Mesothelial cell of epicardium (in vitro differentiated cells): ENCODE results near the gene FYCO1. TPM values are rescaled to one million over a fixed set of nuclear protein-coding genes. Genes with fewer than 3 reads are reported as not detected.

Experiments
- DNase-seq, 2 experiments: peaks; one replicate each; pipeline ENCODE4 v3.0.0; 2021; ENCODE audit warnings: low spot score in 2 of 2; ENCODE audit not compliant: unreplicated experiment in 2 of 2
- H3K27ac Mint-ChIP-seq: 2 replicates; pipeline ENCODE4 v1.8.0; 2021; ENCODE audit warnings: mixed read lengths
- H3K27me3 Mint-ChIP-seq: 2 replicates; pipeline ENCODE4 v1.8.0; 2021; ENCODE audit warnings: low read depth, mixed read lengths
- H3K36me3 Mint-ChIP-seq: 2 replicates; pipeline ENCODE4 v1.8.0; 2021; ENCODE audit warnings: mixed read lengths
- H3K4me1 Mint-ChIP-seq: 2 replicates; pipeline ENCODE4 v1.8.0; 2021; ENCODE audit warnings: mixed read lengths
- H3K4me3 Mint-ChIP-seq: 2 replicates; pipeline ENCODE4 v1.8.0; 2021; ENCODE audit warnings: mild to moderate bottlenecking, moderate library complexity, mixed read lengths
- H3K9me3 Mint-ChIP-seq: 2 replicates; pipeline ENCODE4 v1.8.0; 2021; ENCODE audit warnings: mixed read lengths
- total RNA-seq: library from RNA; stranded (reverse); gene quantifications from 3 replicates; pipeline ENCODE4 v1.2.1, GENCODE V29; 2021
- TF ChIP-seq, protein P1 (sequence below): fragments of 200-600 bp; sonication (generic); IDR thresholded peaks from one replicate; pipeline ENCODE4 v1.5.0; 2021; ENCODE audit warnings: antibody characterized with exemption; ENCODE audit not compliant: unreplicated experiment

The FYCO1 gene
- total RNA-seq, 1 donor from 2014 or later = 23.1 TPM

DNA sequence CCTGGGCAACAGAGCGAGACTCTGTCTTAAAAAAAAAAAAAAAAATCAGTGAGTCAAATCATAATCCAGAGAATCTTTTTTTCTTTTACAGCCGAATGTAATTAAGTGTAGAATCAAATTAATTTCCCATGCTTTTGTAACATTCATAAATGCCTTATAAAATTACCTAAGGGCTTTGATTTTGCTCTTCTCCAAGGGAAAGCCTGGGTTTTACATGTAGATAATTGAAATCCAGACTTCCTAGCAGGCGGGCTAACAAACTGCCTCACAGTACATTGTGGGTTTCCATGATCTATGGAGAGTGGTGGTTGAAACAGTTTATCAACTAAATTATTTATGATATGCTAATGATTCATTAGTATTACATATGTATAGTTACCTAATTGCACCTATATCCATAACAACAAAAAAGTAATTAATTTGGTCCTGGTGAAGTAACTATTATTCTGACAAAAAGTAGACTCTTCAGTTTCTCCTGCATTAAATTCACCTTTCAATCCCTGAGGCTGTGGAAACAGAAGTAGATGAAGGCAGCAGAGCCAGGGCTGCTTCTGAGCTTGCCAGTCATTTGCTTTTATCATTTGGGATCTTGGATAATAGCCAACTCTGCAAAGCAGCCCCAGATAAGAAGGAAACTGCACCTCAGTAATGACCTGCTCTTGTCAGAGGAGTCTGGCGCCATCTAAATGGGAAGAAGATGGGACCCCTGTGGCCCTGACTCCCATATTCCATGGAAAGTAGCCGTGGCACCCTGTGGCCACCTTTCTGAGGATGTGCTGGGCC, 99.7 kb downstream of the FYCO1 start:
- Mint-ChIP-seq H3K9me3 (no peaks in the 10 kb centered on the region), H3K27me3 (no peaks in the 10 kb centered on the region), H3K4me1 (peaks cover 40% of the 10 kb centered on the region), H3K4me3 (no peak overlapping the region), H3K36me3 (no peaks in the 10 kb centered on the region), H3K27ac (peak overlapping the region; percentile 26)
- TF ChIP-seq, protein P1, sequence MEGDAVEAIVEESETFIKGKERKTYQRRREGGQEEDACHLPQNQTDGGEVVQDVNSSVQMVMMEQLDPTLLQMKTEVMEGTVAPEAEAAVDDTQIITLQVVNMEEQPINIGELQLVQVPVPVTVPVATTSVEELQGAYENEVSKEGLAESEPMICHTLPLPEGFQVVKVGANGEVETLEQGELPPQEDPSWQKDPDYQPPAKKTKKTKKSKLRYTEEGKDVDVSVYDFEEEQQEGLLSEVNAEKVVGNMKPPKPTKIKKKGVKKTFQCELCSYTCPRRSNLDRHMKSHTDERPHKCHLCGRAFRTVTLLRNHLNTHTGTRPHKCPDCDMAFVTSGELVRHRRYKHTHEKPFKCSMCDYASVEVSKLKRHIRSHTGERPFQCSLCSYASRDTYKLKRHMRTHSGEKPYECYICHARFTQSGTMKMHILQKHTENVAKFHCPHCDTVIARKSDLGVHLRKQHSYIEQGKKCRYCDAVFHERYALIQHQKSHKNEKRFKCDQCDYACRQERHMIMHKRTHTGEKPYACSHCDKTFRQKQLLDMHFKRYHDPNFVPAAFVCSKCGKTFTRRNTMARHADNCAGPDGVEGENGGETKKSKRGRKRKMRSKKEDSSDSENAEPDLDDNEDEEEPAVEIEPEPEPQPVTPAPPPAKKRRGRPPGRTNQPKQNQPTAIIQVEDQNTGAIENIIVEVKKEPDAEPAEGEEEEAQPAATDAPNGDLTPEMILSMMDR = no peak
- no peak for DNase-seq

DNA sequence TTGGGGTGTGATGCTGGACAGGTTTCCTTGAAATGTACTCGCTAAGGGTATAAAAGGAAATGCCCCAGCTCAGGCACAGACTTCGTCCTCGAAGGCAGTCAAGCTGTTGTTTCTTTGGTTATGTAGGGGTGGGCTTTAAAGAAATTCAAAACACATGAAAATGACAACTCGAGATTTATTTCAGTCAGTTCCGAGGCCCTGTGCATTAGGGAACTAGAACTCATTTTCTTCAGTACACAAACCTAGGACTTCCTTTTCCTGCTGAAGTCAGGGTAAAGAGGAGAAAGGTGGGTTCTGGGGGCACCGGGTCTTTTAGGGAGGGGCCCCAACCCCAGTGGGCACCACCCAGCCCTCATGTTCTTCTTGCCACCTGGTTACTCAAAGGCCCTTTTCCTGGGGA, 101.6 kb downstream of the FYCO1 start:
- Mint-ChIP-seq H3K36me3 (no peaks in the 10 kb centered on the region), H3K27me3 (no peaks in the 10 kb centered on the region), H3K4me3 (no peak overlapping the region), H3K27ac (no peak overlapping the region), H3K9me3 (no peaks in the 10 kb centered on the region), H3K4me1 (peaks cover 46% of the 10 kb centered on the region)
- no peak for DNase-seq
- TF ChIP-seq, protein P1 = no peak

DNA sequence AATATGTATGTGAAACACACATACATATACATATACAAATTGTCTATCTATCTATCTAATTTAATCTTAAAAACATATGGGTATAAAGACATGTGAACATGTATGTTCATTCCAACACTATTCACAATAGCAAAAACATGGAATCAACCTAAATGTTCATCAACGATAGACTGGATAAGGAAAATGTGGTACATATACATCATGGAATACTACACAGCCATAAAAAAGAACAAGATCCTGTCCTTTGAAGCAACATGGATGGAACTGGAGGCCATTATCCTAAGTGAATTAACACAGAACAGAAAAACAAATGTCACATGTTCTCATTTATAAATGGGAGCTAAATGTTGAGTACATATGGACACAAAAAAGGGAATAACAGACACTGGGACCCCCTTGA, 103.5 kb downstream of the FYCO1 start:
- no peak overlapping the region for H3K4me3 Mint-ChIP-seq
- H3K9me3 Mint-ChIP-seq = no peaks in the 10 kb centered on the region
- TF ChIP-seq, protein P1 = no peak
- DNase-seq = no peak
- H3K27ac Mint-ChIP-seq = no peak overlapping the region
- H3K4me1 Mint-ChIP-seq = peaks cover 42% of the 10 kb centered on the region
- H3K27me3 Mint-ChIP-seq = no peaks in the 10 kb centered on the region
- H3K36me3 Mint-ChIP-seq = no peaks in the 10 kb centered on the region

DNA sequence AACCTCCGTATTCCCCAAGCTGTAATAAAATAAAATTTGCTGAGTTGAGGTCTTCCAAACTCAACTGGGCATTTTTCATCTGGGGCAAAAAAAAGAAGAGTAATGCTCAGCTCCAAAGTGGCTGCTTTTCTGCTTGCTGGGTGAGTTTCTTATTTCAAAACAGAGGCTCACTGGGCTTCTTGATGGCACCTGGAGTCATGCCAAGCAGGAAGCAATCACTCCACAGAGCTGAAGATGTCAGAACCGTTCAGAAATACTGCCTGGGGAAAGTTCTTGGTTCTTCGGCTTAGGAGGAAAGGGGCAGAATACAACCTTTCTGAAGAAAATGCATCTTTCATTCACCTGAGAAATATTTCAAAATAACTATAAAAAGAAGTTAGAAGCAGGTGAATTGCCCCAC, 105.2 kb downstream of the FYCO1 start:
- no peak for DNase-seq

DNA sequence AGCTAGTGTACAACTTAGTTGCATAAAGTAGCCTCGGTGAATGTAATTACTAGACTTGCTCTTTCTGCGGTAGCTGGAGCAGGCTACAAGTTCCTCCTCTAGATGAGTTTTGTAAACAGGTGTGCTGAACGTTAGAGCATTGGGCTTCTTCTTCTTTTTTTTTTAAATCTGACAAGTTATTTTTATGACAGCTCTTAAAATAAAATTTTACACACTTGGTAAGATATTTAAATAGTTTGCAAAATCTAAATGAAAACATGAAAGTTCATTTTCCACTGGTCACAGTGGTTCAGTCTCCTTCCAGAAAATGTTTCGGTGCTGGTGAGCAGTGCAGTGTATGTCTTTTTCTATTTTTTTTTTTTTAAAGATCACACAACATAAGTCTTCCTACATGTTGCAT, 106.3 kb downstream of the FYCO1 start:
- H3K4me3 Mint-ChIP-seq = no peak overlapping the region
- peaks cover 19% of the 10 kb centered on the region for H3K4me1 Mint-ChIP-seq
- H3K27ac Mint-ChIP-seq = no peak overlapping the region
- no peaks in the 10 kb centered on the region for H3K9me3 Mint-ChIP-seq
- TF ChIP-seq, protein P1 = no peak
- H3K36me3 Mint-ChIP-seq = no peaks in the 10 kb centered on the region
- DNase-seq = no peak
- peaks cover 8% of the 10 kb centered on the region for H3K27me3 Mint-ChIP-seq

More for the DNA sequence above, 105.2 kb downstream of the FYCO1 start:
- TF ChIP-seq, protein P1 = no peak
- Mint-ChIP-seq H3K9me3 (no peaks in the 10 kb centered on the region), H3K4me1 (peaks cover 27% of the 10 kb centered on the region), H3K36me3 (no peaks in the 10 kb centered on the region), H3K4me3 (no peak overlapping the region), H3K27me3 (peaks cover 2% of the 10 kb centered on the region), H3K27ac (peak overlapping the region; percentile 43)
